Measurements from ENCODE around the gene BBOX1.

DNA sequence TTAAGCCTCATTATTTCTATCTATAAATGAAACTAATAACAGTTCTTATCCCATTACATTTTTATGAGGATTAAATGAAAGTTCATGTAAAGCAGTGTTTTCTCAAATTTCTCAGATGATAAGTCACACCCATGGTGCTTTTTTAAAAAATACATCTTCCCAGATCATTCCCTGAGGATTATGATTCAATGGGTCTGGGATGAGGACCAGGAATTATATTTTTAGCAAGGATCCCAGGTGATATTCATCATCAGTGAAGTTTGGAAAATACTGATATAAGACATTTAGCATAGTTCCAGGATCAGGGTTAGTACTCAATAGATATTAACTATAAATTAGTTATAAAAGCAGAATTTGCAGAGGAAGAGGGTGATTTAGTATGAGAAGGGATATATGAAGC lies 89.1 kb downstream of the BBOX1 start:
- TF ChIP-seq CTCF (IDR thresholded peaks at IDR 0.05) = no peak
- TF ChIP-seq POLR2A (IDR thresholded peaks at IDR 0.05) = no peak

Measured in upper lobe of left lung (tissue), 4 donors.